ENCODE measurements around the gene MARS1.

GRCh38 chr12:57553343-57554202, 65.7 kb downstream of the MARS1 start:
- no peak for TF ChIP-seq POLR2AphosphoS5 (IDR thresholded peaks at IDR 0.05; ENCODE audit: low read depth, low read length)
- no peak for TF ChIP-seq POLR2A (IDR thresholded peaks at IDR 0.05; ENCODE audit: low read depth, low read length)
- no peak for TF ChIP-seq TAF1 (IDR thresholded peaks at IDR 0.05; ENCODE audit: borderline replicate concordance, low read depth, low read length)
